Activated naive CD8-positive, alpha-beta T cell (primary cell): ENCODE data around the gene KCNJ6.

ENCODE experiments used
- H3K27ac Mint-ChIP-seq: one replicate; pipeline ENCODE4 v1.8.0; 2021; ENCODE audit warnings: mixed read lengths
- H3K27me3 Mint-ChIP-seq: one replicate; pipeline ENCODE4 v1.8.0; 2021; ENCODE audit warnings: mixed read lengths
- H3K36me3 Mint-ChIP-seq: one replicate; pipeline ENCODE4 v1.8.0; 2021; ENCODE audit warnings: mixed read lengths
- H3K4me1 Mint-ChIP-seq: one replicate; pipeline ENCODE4 v1.8.0; 2021; ENCODE audit warnings: low read depth, mixed read lengths
- H3K4me3 Mint-ChIP-seq: one replicate; pipeline ENCODE4 v1.8.0; 2021; ENCODE audit warnings: mild to moderate bottlenecking, mixed read lengths
- H3K9me3 Mint-ChIP-seq: one replicate; pipeline ENCODE4 v1.8.0; 2021; ENCODE audit warnings: low read depth, mixed read lengths

KCNJ6 gene

GRCh38 chr21:37828991-37829390 lies 87.3 kb downstream of the KCNJ6 start:
- Mint-ChIP-seq H3K27ac (no peak overlapping the region), H3K4me1 (no peaks in the 10 kb centered on the region), H3K4me3 (no peak overlapping the region), H3K36me3 (no peaks in the 10 kb centered on the region), H3K9me3 (no peaks in the 10 kb centered on the region), H3K27me3 (no peaks in the 10 kb centered on the region)

GRCh38 chr21:37828556-37828955 lies 87.7 kb downstream of the KCNJ6 start:
- H3K9me3 Mint-ChIP-seq, result no peaks in the 10 kb centered on the region
- H3K4me1 Mint-ChIP-seq, result no peaks in the 10 kb centered on the region
- no peak overlapping the region for H3K27ac Mint-ChIP-seq
- H3K27me3 Mint-ChIP-seq, result peaks cover under 1% of the 10 kb centered on the region
- no peak overlapping the region for H3K4me3 Mint-ChIP-seq
- H3K36me3 Mint-ChIP-seq, result no peaks in the 10 kb centered on the region

GRCh38 chr21:37827913-37828312 lies 88.3 kb downstream of the KCNJ6 start:
- no peaks in the 10 kb centered on the region for H3K4me1 Mint-ChIP-seq
- H3K4me3 Mint-ChIP-seq, result no peak overlapping the region
- no peaks in the 10 kb centered on the region for H3K9me3 Mint-ChIP-seq
- peaks cover 2% of the 10 kb centered on the region for H3K27me3 Mint-ChIP-seq
- no peaks in the 10 kb centered on the region for H3K36me3 Mint-ChIP-seq
- H3K27ac Mint-ChIP-seq, result no peak overlapping the region

GRCh38 chr21:37821786-37822450 lies 94.3 kb downstream of the KCNJ6 start:
- no peaks in the 10 kb centered on the region for H3K9me3 Mint-ChIP-seq
- H3K4me3 Mint-ChIP-seq, result no peak overlapping the region
- H3K27ac Mint-ChIP-seq, result no peak overlapping the region
- H3K27me3 Mint-ChIP-seq, result peaks cover 2% of the 10 kb centered on the region
- H3K4me1 Mint-ChIP-seq, result no peaks in the 10 kb centered on the region
- no peaks in the 10 kb centered on the region for H3K36me3 Mint-ChIP-seq

GRCh38 chr21:37821092-37821491 lies 95.2 kb downstream of the KCNJ6 start:
- peaks cover 2% of the 10 kb centered on the region for H3K27me3 Mint-ChIP-seq
- no peak overlapping the region for H3K27ac Mint-ChIP-seq
- no peaks in the 10 kb centered on the region for H3K36me3 Mint-ChIP-seq
- no peaks in the 10 kb centered on the region for H3K9me3 Mint-ChIP-seq
- no peak overlapping the region for H3K4me3 Mint-ChIP-seq
- no peaks in the 10 kb centered on the region for H3K4me1 Mint-ChIP-seq

GRCh38 chr21:37819372-37819771 lies 96.9 kb downstream of the KCNJ6 start:
- no peak overlapping the region for H3K4me3 Mint-ChIP-seq
- H3K4me1 Mint-ChIP-seq, result no peaks in the 10 kb centered on the region
- no peaks in the 10 kb centered on the region for H3K9me3 Mint-ChIP-seq
- H3K27me3 Mint-ChIP-seq, result peaks cover 2% of the 10 kb centered on the region
- H3K27ac Mint-ChIP-seq, result no peak overlapping the region
- H3K36me3 Mint-ChIP-seq, result no peaks in the 10 kb centered on the region

- Mint-ChIP-seq H3K9me3 (peaks cover 3% of the 10 kb centered on the region), H3K4me3 (no peak overlapping the region), H3K36me3 (peaks cover 2% of the 10 kb centered on the region)
Measured at GRCh38 chr21:37817242-37817641, 99.0 kb downstream of the KCNJ6 start.

GRCh38 chr21:37815893-37816292 lies 100.4 kb downstream of the KCNJ6 start:
- Mint-ChIP-seq H3K27ac (no peak overlapping the region), H3K36me3 (peaks cover 2% of the 10 kb centered on the region), H3K4me1 (no peaks in the 10 kb centered on the region), H3K9me3 (peaks cover 6% of the 10 kb centered on the region), H3K4me3 (no peak overlapping the region), H3K27me3 (peaks cover 9% of the 10 kb centered on the region)

More at GRCh38 chr21:37817242-37817641, 99.0 kb downstream of the KCNJ6 start:
- Mint-ChIP-seq H3K27me3 (peaks cover 5% of the 10 kb centered on the region), H3K27ac (no peak overlapping the region), H3K4me1 (no peaks in the 10 kb centered on the region)

- H3K36me3 Mint-ChIP-seq, result peaks cover 2% of the 10 kb centered on the region
- H3K9me3 Mint-ChIP-seq, result peaks cover 6% of the 10 kb centered on the region
- no peak overlapping the region for H3K4me3 Mint-ChIP-seq
- no peaks in the 10 kb centered on the region for H3K4me1 Mint-ChIP-seq
- H3K27me3 Mint-ChIP-seq, result peaks cover 14% of the 10 kb centered on the region
- H3K27ac Mint-ChIP-seq, result no peak overlapping the region
Measured at GRCh38 chr21:37811711-37812110, 104.5 kb downstream of the KCNJ6 start.

- Mint-ChIP-seq H3K9me3 (peaks cover 12% of the 10 kb centered on the region), H3K27me3 (peaks cover 24% of the 10 kb centered on the region), H3K27ac (no peak overlapping the region), H3K4me3 (no peak overlapping the region), H3K36me3 (peaks cover 5% of the 10 kb centered on the region), H3K4me1 (no peaks in the 10 kb centered on the region)
Measured at GRCh38 chr21:37808261-37808660, 108.0 kb downstream of the KCNJ6 start.

- Mint-ChIP-seq H3K27me3 (peaks cover 21% of the 10 kb centered on the region), H3K4me3 (no peak overlapping the region), H3K4me1 (no peaks in the 10 kb centered on the region), H3K27ac (no peak overlapping the region), H3K9me3 (peaks cover 6% of the 10 kb centered on the region), H3K36me3 (peaks cover 2% of the 10 kb centered on the region)
Measured at GRCh38 chr21:37805266-37805665, 111.0 kb downstream of the KCNJ6 start.

GRCh38 chr21:37804001-37804400 lies 112.3 kb downstream of the KCNJ6 start:
- peaks cover 6% of the 10 kb centered on the region for H3K9me3 Mint-ChIP-seq
- no peak overlapping the region for H3K27ac Mint-ChIP-seq
- H3K4me1 Mint-ChIP-seq, result no peaks in the 10 kb centered on the region
- H3K27me3 Mint-ChIP-seq, result peaks cover 20% of the 10 kb centered on the region
- peaks cover 2% of the 10 kb centered on the region for H3K36me3 Mint-ChIP-seq
- H3K4me3 Mint-ChIP-seq, result no peak overlapping the region

- H3K27me3 Mint-ChIP-seq, result peaks cover 21% of the 10 kb centered on the region
- peaks cover 2% of the 10 kb centered on the region for H3K36me3 Mint-ChIP-seq
- H3K4me3 Mint-ChIP-seq, result no peak overlapping the region
- no peaks in the 10 kb centered on the region for H3K4me1 Mint-ChIP-seq
- no peak overlapping the region for H3K27ac Mint-ChIP-seq
- peaks cover 6% of the 10 kb centered on the region for H3K9me3 Mint-ChIP-seq
Measured at GRCh38 chr21:37803101-37803651, 113.1 kb downstream of the KCNJ6 start.

GRCh38 chr21:37800456-37801061 lies 115.7 kb downstream of the KCNJ6 start:
- no peak overlapping the region for H3K4me3 Mint-ChIP-seq
- no peak overlapping the region for H3K27ac Mint-ChIP-seq
- H3K4me1 Mint-ChIP-seq, result no peaks in the 10 kb centered on the region
- peaks cover 19% of the 10 kb centered on the region for H3K27me3 Mint-ChIP-seq
- H3K9me3 Mint-ChIP-seq, result peaks cover 6% of the 10 kb centered on the region
- H3K36me3 Mint-ChIP-seq, result peaks cover 2% of the 10 kb centered on the region

GRCh38 chr21:37800057-37800455 lies 116.2 kb downstream of the KCNJ6 start:
- Mint-ChIP-seq H3K27me3 (peaks cover 19% of the 10 kb centered on the region), H3K27ac (no peak overlapping the region), H3K4me3 (no peak overlapping the region), H3K4me1 (no peaks in the 10 kb centered on the region), H3K9me3 (peaks cover 6% of the 10 kb centered on the region), H3K36me3 (peaks cover 2% of the 10 kb centered on the region)
